Heart left ventricle (tissue), 16 donors: Measurements from ENCODE around the gene CLASP2. TPM values are rescaled to one million over a fixed set of nuclear protein-coding genes. Genes with fewer than 3 reads are reported as not detected.
A peak's percentile ranks its signal among the peaks of the same experiment; 100 is the strongest.

Experiments used
- ATAC-seq, 4 donors: fragments of 200-7000 bp; cut with Tn5 transposase; one replicate each; pipeline ENCODE4 v1.9.1; 2020 to 2022; ENCODE audit warnings: moderate library complexity in 4 of 4, mild to moderate bottlenecking in 3 of 4, moderate number of reproducible peaks in 1 of 4
- DNase-seq, 5 donors: peaks; one replicate each; pipeline ENCODE4 v3.0.0-alpha.2; 2020
- H3K27ac ChIP-seq, 12 donors: fragments of 200-600 bp; sonication (generic) in 4 of 12; one replicate each; pipeline versions ENCODE4 v1.5.0 to v1.8.0; 2016 to 2022; ENCODE audit warnings: mild to moderate bottlenecking in 2 of 12
- H3K27me3 ChIP-seq, 9 donors: fragments of 200-600 bp; sonication (generic) in 2 of 9; one replicate each; pipeline versions ENCODE4 v1.5.1 to v1.8.0; 2016 to 2022; ENCODE audit warnings: mild to moderate bottlenecking in 3 of 9
- H3K36me3 ChIP-seq, 9 donors: fragments of 200-600 bp; sonication (generic) in 2 of 9; one replicate each; pipeline versions ENCODE4 v1.5.0 to v1.8.0; 2018 to 2022; ENCODE audit warnings: mild to moderate bottlenecking in 2 of 9
- H3K4me1 ChIP-seq, 12 donors: fragments of 200-600 bp; sonication (generic) in 4 of 12; one replicate each; pipeline versions ENCODE4 v1.5.0 to v1.8.0; 2016 to 2022; ENCODE audit warnings: mild to moderate bottlenecking in 3 of 12
- H3K4me3 ChIP-seq, 12 donors: fragments of 200-600 bp; sonication (generic) in 4 of 12; one replicate each; pipeline versions ENCODE4 v1.5.0 to v1.8.0; 2017 to 2022; ENCODE audit warnings: mild to moderate bottlenecking in 9 of 12, moderate library complexity in 4 of 12
- H3K9me3 ChIP-seq, 12 donors: fragments of 200-600 bp; sonication (generic) in 4 of 12; one replicate each; pipeline versions ENCODE4 v1.5.0 to v1.8.0; 2016 to 2022; ENCODE audit warnings: mild to moderate bottlenecking in 1 of 12
- POLR2A ChIP-seq, 2 donors: fragments of 450-650 bp; IDR thresholded peaks; one replicate each; pipeline ENCODE4 v1.6.1; 2017; ENCODE audit warnings: antibody characterized with exemption in 2 of 2, mild to moderate bottlenecking in 2 of 2, moderate library complexity in 2 of 2
- WGBS, 4 donors: extraction: QIAGEN DNeasy Blood & Tissue Kit in 2 of 4; methylation state at CpG; one replicate each; pipeline versions ENCODE4 v1.1.5 to v1.1.7; 2013 to 2018; 5-methylcytosine and 5-hydroxymethylcytosine counted together
- intact Hi-C, 10 donors: fragments of 100-400 bp; cut with DNase I; formaldehyde crosslinking; loops; one replicate each; pipeline versions ENCODE4 v1.11.1 to v1.14.2; 2022
- polyA plus RNA-seq, 2 donors: library from polyadenylated mRNA; stranded (reverse); fragments of 200-250 nt; gene quantifications; one replicate each; pipeline ENCODE4 v1.2.3, GENCODE V29; 2013
- total RNA-seq, 9 donors: library from RNA; depleted of rRNA in 2 of 9; stranded (reverse); fragments of >200 nt in 2 of 9; fragmentation: NEBNext Ultra II Directional in 3 of 9; extraction: Animal tissue kit (Norgen Biotek cat#: 25700) in 3 of 9; gene quantifications; one replicate each; pipeline versions ENCODE4 v1.1.0 to v1.2.4, GENCODE V29; 2016 to 2023
- TF ChIP-seq, protein P1 (sequence below), 12 donors: fragments of 200-600 bp; sonication (generic) in 4 of 12; IDR thresholded peaks; one replicate each; pipeline versions ENCODE4 v1.5.0 to v1.8.0; 2018 to 2022; ENCODE audit warnings: antibody characterized with exemption in 12 of 12, mild to moderate bottlenecking in 5 of 12
- donor health status: ischemic (EF 13 %, LVEDD 7.1; RV severe dilation, severe dysfunction).
- donor health status: healthy with polysubstance abuse.
- donor health status: DM: no; HTN: yes; CAD: no.
- donor health status: DM: no; HTN: no; CAD: no.
- donor health status: ischemic (EF 25% LVEDD 6.9; RV normal size, moderate dysfunction).
- donor health status: ischemic (EF 25% LVEDD 5.7; RV mildly dilated, moderate dysfunction).
- donor health status: healthy.
- donor health status: DM: yes; HTN: yes; CAD: no.
- donor health status: ischemic (EF 35%, LVEDD 5.7; RV mildly dilated, moderate dysfunction).
- donor health status: nonischemic (EF 11% LVEDD 7.7; RV severe dilation, severe dysfunction).
- donor health status: DM: yes; HTN: yes; CAD: no.
- donor health status: PGD.
- donor health status: ischemic (EF 29% LVEDD 5.4; RV normal size, mild dysfunction).
- donor health status: nonischemic (EF 23%, LVEDD 6.1; RV moderate dilation, normal function).

CLASP2 gene
- total and polyA plus RNA-seq, 11 donors, result 13.3 to 111 (median 78.2) TPM

- intact Hi-C loops, result loop anchor here in 1 of 10 donors (5.0 kb wide), 1 partner anchor 65 kb away; no protein-coding TSS in a partner anchor
- 46 to 53% (median 49%) methylated on average over 2 of the region's 2 CpGs for WGBS, 4 donors
- H3K4me1 ChIP-seq, result peaks cover 0 to 21% (median 10%) of the 10 kb centered on the region in 12 donors
- H3K27me3 ChIP-seq, result no peaks in the 10 kb centered on the region
- no peak for TF ChIP-seq POLR2A (IDR thresholded peaks at IDR 0.05)
- TF ChIP-seq, protein P1, sequence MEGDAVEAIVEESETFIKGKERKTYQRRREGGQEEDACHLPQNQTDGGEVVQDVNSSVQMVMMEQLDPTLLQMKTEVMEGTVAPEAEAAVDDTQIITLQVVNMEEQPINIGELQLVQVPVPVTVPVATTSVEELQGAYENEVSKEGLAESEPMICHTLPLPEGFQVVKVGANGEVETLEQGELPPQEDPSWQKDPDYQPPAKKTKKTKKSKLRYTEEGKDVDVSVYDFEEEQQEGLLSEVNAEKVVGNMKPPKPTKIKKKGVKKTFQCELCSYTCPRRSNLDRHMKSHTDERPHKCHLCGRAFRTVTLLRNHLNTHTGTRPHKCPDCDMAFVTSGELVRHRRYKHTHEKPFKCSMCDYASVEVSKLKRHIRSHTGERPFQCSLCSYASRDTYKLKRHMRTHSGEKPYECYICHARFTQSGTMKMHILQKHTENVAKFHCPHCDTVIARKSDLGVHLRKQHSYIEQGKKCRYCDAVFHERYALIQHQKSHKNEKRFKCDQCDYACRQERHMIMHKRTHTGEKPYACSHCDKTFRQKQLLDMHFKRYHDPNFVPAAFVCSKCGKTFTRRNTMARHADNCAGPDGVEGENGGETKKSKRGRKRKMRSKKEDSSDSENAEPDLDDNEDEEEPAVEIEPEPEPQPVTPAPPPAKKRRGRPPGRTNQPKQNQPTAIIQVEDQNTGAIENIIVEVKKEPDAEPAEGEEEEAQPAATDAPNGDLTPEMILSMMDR (IDR thresholded peaks at IDR 0.05), result no peak
- no peak overlapping the region for H3K4me3 ChIP-seq
- H3K36me3 ChIP-seq, result no peaks in the 10 kb centered on the region
- DNase-seq, result no peak
- H3K27ac ChIP-seq, result peak overlapping the region in 9 of 12 donors; percentile 5 to 73 (median 39)
- H3K9me3 ChIP-seq, result no peaks in the 10 kb centered on the region
- ATAC-seq, result peak in 1 of 4 donors; percentile 8
These were observed 4.7 kb upstream of the CLASP2 start for GRCh38 chr3:33722626-33723370.

- Histone ChIP-seq H3K4me1 (peaks cover 0 to 23% (median 10%) of the 10 kb centered on the region in 12 donors), H3K27ac (peak overlapping the region in 8 of 12 donors; percentile 5 to 73 (median 44)), H3K4me3 (no peak overlapping the region), H3K9me3 (no peaks in the 10 kb centered on the region), H3K36me3 (no peaks in the 10 kb centered on the region), H3K27me3 (no peaks in the 10 kb centered on the region)
- DNase-seq, result no peak
- WGBS, 4 donors, result 78 to 88% (median 82%) methylated on average over 1 of the region's 1 CpG
- intact Hi-C loops, result loop anchor here in 1 of 10 donors (5.0 kb wide), 1 partner anchor 65 kb away; no protein-coding TSS in a partner anchor
- TF ChIP-seq, protein P1 (IDR thresholded peaks at IDR 0.05), result no peak
- no peak for TF ChIP-seq POLR2A (IDR thresholded peaks at IDR 0.05)
- no peak for ATAC-seq
These were observed 4.1 kb upstream of the CLASP2 start for GRCh38 chr3:33722191-33722590.

GRCh38 chr3:33718595-33718907, 497 bp upstream of the CLASP2 start:
- Histone ChIP-seq H3K27me3 (no peaks in the 10 kb centered on the region), H3K9me3 (no peaks in the 10 kb centered on the region), H3K27ac (peak overlapping the region; percentile 90 to 100 (median 96)), H3K36me3 (no peaks in the 10 kb centered on the region), H3K4me1 (peaks cover 0 to 43% (median 20%) of the 10 kb centered on the region in 12 donors), H3K4me3 (peak overlapping the region; percentile 73 to 98 (median 90))
- ATAC-seq (peak in 2 of 4 donors; percentile 2 to 12), DNase-seq (peak in 1 of 5 donors; percentile 18)
- TF ChIP-seq, protein P1 (IDR thresholded peaks at IDR 0.05), result no peak
- WGBS, 4 donors, result 1% methylated on average over 7 of the region's 7 CpGs
- intact Hi-C loops, result loop anchor here (1.0 to 10.0 kb wide), 7 partner anchors 59 to 284 kb away; partner anchors contain the start of genes UBP1 (in 2 of the 10) and PDCD6IP (in 1 of the 10)

DNA sequence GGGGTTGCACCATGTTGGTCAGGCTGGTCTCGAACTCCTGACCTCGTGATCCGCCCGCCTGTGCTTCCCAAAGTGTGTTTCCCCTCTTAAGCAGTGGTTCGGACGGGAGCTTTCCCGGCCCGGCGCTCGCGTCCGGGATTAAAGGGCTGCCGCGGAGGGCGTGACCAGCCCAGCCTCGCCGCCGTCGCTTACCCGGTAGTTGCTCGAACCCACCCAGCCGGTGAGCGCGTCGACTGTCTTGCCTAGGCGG, 513 bp downstream of the CLASP2 start:
- WGBS, 4 donors, result 0 to 1% (median 0%) methylated on average over 12 to 26 of the region's 26 CpGs
- Histone ChIP-seq H3K36me3 (no peaks in the 10 kb centered on the region), H3K9me3 (no peaks in the 10 kb centered on the region), H3K4me1 (peaks cover 0 to 36% (median 17%) of the 10 kb centered on the region in 12 donors), H3K27me3 (no peaks in the 10 kb centered on the region), H3K4me3 (peak overlapping the region; percentile 73 to 98 (median 90)), H3K27ac (peak overlapping the region; percentile 90 to 100 (median 96))
- DNase-seq (peak in 3 of 5 donors; percentile 58 to 79 (median 61)), ATAC-seq (peak; percentile 40 to 84 (median 78))
- intact Hi-C loops, result loop anchor here (2.0 to 10.0 kb wide), 7 partner anchors 60 to 283 kb away; partner anchors contain the start of genes UBP1 (in 2 of the 10) and PDCD6IP (in 1 of the 10)
- TF ChIP-seq POLR2A (IDR thresholded peaks at IDR 0.05), result no peak
- TF ChIP-seq, protein P1 (IDR thresholded peaks at IDR 0.05), result no peak
